ENCODE results near the gene FTSJ1. TPM values are rescaled to one million over a fixed set of nuclear protein-coding genes. Genes with fewer than 3 reads are reported as not detected.

Gene FTSJ1
- total RNA-seq, 4 donors from 2014 or later: 46.1 to 81.3 (median 51.0) TPM

DNA sequence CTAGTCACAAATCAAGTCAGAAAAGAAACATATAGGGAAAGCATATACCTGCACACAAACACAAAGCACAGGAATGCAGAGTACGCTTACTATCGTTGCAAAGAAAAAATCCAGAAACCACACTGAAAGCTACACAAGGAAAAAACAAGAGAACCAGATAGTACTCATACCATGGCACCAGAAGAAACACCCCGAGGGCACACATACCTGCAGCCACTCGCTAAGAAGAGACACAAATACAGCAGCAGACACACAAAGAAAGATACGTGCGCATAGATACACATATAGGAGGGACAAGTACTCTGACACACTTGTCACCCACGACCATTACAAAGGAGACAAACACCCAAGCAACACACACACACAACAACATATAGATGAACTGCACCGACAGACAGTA is 4.5 kb upstream of the FTSJ1 start:
- Histone ChIP-seq H3K36me3 (no peaks in the 10 kb centered on the region), H3K27ac (no peak overlapping the region), H3K9me3 (no peaks in the 10 kb centered on the region), H3K4me3 (no peak overlapping the region), H3K4me1 (peaks cover 0 to 29% (median 0%) of the 10 kb centered on the region in 4 donors), H3K27me3 (no peaks in the 10 kb centered on the region)
- 86 to 96% methylated on average over 6 to 8 of the region's 8 CpGs for WGBS, 2 donors
- DNase-seq (ENCODE audit: low spot score in 2 of 2): no peak
- TF ChIP-seq POLR2A (IDR thresholded peaks at IDR 0.05): no peak
- TF ChIP-seq, protein P1, sequence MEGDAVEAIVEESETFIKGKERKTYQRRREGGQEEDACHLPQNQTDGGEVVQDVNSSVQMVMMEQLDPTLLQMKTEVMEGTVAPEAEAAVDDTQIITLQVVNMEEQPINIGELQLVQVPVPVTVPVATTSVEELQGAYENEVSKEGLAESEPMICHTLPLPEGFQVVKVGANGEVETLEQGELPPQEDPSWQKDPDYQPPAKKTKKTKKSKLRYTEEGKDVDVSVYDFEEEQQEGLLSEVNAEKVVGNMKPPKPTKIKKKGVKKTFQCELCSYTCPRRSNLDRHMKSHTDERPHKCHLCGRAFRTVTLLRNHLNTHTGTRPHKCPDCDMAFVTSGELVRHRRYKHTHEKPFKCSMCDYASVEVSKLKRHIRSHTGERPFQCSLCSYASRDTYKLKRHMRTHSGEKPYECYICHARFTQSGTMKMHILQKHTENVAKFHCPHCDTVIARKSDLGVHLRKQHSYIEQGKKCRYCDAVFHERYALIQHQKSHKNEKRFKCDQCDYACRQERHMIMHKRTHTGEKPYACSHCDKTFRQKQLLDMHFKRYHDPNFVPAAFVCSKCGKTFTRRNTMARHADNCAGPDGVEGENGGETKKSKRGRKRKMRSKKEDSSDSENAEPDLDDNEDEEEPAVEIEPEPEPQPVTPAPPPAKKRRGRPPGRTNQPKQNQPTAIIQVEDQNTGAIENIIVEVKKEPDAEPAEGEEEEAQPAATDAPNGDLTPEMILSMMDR (IDR thresholded peaks at IDR 0.05): no peak
- no peak for TF ChIP-seq EP300 (IDR thresholded peaks at IDR 0.05)

DNA sequence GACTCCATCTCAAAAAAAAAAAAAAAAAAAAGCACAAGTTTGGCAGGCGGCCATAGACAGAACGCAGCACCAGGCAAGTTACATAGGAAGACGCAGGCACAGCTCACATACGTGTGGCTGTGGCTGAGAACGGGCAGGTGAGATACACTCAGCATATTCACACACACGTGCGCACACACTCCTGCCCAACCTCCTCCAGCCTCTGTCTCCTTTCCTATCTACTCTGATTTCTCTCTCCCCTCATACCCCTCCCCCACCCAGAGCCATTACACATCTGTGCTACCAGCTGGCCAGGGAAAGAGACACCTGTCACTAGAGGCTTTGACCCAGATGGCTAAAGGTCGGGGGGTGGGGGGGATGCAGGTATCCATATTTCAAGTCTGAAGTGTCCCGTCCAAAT is 3.8 kb upstream of the FTSJ1 start:
- no peak for DNase-seq (ENCODE audit: low spot score in 2 of 2)
- WGBS, 2 donors: 76 to 79% methylated on average over 9 of the region's 9 CpGs
- no peaks in the 10 kb centered on the region for H3K9me3 ChIP-seq
- no peak overlapping the region for H3K27ac ChIP-seq
- H3K36me3 ChIP-seq: no peaks in the 10 kb centered on the region
- no peak overlapping the region for H3K4me3 ChIP-seq
- H3K4me1 ChIP-seq: peaks cover 0 to 34% (median 0%) of the 10 kb centered on the region in 4 donors
- TF ChIP-seq, protein P1 (IDR thresholded peaks at IDR 0.05): no peak
- no peak for TF ChIP-seq EP300 (IDR thresholded peaks at IDR 0.05)
- TF ChIP-seq POLR2A (IDR thresholded peaks at IDR 0.05): no peak
- no peaks in the 10 kb centered on the region for H3K27me3 ChIP-seq

DNA sequence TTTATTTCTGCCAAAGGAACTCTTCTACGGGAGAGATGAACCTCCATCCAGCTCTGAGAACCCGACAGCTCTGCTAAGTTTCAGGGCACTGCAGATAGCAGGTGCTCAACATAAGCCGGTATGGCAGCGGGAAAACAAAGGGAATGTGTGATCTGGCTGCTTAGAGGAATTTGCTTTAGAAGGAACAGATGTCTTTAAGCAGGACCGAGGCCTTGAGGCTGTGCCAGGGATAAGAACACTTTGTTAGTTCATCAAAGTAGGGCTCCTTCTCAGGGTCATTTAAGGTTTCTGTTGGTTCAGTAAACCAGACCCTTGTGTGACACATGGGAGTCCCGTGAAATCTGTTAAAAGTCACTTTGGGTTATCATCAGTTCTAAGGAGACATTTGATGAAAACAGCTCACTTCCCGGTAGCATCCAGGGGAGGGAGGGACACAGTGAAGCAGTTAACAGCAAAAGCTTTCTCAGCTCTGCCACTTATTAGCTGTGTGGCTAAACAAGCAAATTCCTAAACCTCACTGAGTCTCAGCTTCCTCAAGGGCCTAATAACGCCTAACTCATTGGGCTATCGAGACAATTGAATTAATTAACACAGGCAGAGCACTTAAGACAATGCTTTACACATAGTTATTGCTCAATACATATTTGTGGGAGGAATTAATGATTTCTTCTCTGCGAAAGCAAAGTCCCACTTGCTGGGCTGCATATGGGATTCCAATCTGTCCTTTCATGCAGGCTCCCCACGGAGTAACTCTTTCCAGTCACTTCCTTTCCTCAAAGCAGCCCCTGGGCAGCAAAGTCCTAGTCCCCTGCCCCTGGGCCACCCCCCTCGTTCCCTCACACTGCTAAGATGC is 2.9 kb upstream of the FTSJ1 start:
- no peaks in the 10 kb centered on the region for H3K27me3 ChIP-seq
- H3K4me1 ChIP-seq: peaks cover 0 to 33% (median 0%) of the 10 kb centered on the region in 4 donors
- peak overlapping the region in 2 of 4 donors; percentile 67 to 69 for H3K27ac ChIP-seq
- no peak for TF ChIP-seq POLR2A (IDR thresholded peaks at IDR 0.05)
- no peak for TF ChIP-seq EP300 (IDR thresholded peaks at IDR 0.05)
- TF ChIP-seq, protein P1 (IDR thresholded peaks at IDR 0.05): no peak
- DNase-seq (ENCODE audit: low spot score in 2 of 2): no peak
- H3K36me3 ChIP-seq: no peaks in the 10 kb centered on the region
- H3K9me3 ChIP-seq: no peaks in the 10 kb centered on the region
- 40 to 50% methylated on average over 11 to 12 of the region's 12 CpGs for WGBS, 2 donors
- H3K4me3 ChIP-seq: no peak overlapping the region

DNA sequence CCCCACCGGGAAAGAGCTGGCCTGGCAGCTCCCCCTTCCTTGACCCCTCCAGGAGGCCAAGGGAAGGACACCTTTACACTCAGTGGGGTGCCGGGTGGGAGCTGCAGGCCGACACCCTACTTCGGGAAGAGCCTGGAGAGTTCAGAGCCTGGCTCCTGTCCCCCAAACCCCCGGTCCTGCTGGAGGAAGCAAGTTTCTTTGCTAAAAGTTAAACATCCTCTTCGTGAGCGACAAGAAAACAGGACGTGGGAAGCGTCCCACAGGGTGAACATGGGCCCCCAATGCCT is 2.4 kb upstream of the FTSJ1 start:
- no peak for TF ChIP-seq POLR2A (IDR thresholded peaks at IDR 0.05)
- TF ChIP-seq, protein P1 (IDR thresholded peaks at IDR 0.05): no peak
- no peak for TF ChIP-seq EP300 (IDR thresholded peaks at IDR 0.05)
- peak overlapping the region in 2 of 4 donors; percentile 55 to 67 for H3K27ac ChIP-seq
- H3K27me3 ChIP-seq: no peaks in the 10 kb centered on the region
- H3K9me3 ChIP-seq: no peaks in the 10 kb centered on the region
- H3K4me1 ChIP-seq: peaks cover 0 to 27% (median 0%) of the 10 kb centered on the region in 4 donors
- no peak for DNase-seq (ENCODE audit: low spot score in 2 of 2)
- no peak overlapping the region for H3K4me3 ChIP-seq
- 53 to 62% methylated on average over 8 to 9 of the region's 9 CpGs for WGBS, 2 donors
- peaks cover 0 to 5% (median 0%) of the 10 kb centered on the region in 3 donors for H3K36me3 ChIP-seq

DNA sequence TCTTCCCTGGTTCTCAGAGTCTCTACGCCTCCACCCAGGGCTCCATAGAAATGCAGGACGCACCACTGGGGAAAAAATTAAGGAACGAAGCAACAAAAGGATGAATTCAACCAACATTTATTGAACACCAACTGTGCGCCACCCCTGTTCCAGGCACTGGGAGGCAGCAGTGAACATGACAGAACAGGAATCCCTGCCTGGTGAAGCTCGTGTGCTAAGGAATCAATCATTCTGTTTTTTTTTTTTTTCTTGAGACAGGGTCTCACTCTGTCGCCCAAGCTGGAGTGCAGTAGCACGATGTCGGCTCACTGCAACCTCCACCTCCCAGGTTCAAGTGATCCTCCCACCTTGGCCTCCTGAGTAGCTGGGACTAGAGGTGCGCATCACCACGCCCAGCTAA is 1.9 kb upstream of the FTSJ1 start:
- TF ChIP-seq, protein P1 (IDR thresholded peaks at IDR 0.05): no peak
- TF ChIP-seq POLR2A (IDR thresholded peaks at IDR 0.05): no peak
- TF ChIP-seq EP300 (IDR thresholded peaks at IDR 0.05): no peak
- 61 to 68% methylated on average over 6 to 10 of the region's 10 CpGs for WGBS, 2 donors
- peaks cover 0 to 24% (median 0%) of the 10 kb centered on the region in 4 donors for H3K4me1 ChIP-seq
- H3K27ac ChIP-seq: peak overlapping the region in 1 of 4 donors; percentile 67
- H3K4me3 ChIP-seq: no peak overlapping the region
- no peaks in the 10 kb centered on the region for H3K27me3 ChIP-seq
- no peaks in the 10 kb centered on the region for H3K9me3 ChIP-seq
- no peak for DNase-seq (ENCODE audit: low spot score in 2 of 2)
- H3K36me3 ChIP-seq: peaks cover 0 to 10% (median 0%) of the 10 kb centered on the region in 3 donors
